Fibroblast of pulmonary artery (primary cell): Measurements from ENCODE around the gene NINL.
"Not testable (repeated sequence)": the region's sequence is repeated elsewhere in the genome, so short reads cannot be mapped to it uniquely, and the experiment has no call there.

ENCODE experiments used
- DNase-seq: peaks from one replicate; pipeline ENCODE4 v3.0.0-alpha.2; 2010; ENCODE audit warnings: low read depth
- H3K4me3 ChIP-seq: replicated peaks from 2 replicates; pipeline ENCODE4 v1.5.1; 2011; ENCODE audit warnings: low read depth, mild to moderate bottlenecking, control low read depth, low read length, moderate library complexity
- TF ChIP-seq, protein P1 (sequence below): IDR thresholded peaks from 2 replicates; pipeline ENCODE4 v1.5.1; 2011; ENCODE audit warnings: mild to moderate bottlenecking, control low read depth, low read length, inconsistent platforms; ENCODE audit errors: missing control alignments

The NINL gene

DNA sequence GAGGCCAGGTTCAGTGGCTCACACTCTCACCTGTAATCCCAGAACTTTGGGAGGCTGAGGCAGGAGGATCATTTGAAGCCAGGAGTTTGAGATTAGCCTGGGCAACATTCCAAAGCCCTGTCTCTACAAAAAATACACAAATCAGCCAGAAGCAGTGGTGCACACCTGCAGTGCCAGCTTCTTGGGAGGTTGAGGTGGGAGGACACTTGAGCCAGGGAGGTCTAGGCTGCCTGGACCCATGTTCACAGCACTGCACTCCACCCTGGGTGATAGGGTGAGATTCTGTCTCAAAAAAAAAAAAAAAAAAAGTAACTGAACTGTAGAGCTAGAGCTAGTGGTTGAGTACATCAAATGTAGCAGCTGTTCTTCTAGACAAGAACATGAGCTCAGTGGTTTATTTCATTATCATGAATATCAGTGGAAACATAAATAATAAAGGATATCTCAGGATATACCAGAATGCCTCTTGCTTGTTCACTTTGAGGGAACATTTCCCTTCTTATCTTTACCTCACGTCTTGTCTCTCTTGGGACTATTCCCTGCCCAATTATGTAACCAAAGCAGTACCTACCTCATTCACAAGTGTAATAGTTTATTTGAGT, 20.9 kb upstream of the NINL start:
- no peak overlapping the region for H3K4me3 ChIP-seq
- TF ChIP-seq, protein P1, sequence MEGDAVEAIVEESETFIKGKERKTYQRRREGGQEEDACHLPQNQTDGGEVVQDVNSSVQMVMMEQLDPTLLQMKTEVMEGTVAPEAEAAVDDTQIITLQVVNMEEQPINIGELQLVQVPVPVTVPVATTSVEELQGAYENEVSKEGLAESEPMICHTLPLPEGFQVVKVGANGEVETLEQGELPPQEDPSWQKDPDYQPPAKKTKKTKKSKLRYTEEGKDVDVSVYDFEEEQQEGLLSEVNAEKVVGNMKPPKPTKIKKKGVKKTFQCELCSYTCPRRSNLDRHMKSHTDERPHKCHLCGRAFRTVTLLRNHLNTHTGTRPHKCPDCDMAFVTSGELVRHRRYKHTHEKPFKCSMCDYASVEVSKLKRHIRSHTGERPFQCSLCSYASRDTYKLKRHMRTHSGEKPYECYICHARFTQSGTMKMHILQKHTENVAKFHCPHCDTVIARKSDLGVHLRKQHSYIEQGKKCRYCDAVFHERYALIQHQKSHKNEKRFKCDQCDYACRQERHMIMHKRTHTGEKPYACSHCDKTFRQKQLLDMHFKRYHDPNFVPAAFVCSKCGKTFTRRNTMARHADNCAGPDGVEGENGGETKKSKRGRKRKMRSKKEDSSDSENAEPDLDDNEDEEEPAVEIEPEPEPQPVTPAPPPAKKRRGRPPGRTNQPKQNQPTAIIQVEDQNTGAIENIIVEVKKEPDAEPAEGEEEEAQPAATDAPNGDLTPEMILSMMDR = no peak
- DNase-seq = no peak

DNA sequence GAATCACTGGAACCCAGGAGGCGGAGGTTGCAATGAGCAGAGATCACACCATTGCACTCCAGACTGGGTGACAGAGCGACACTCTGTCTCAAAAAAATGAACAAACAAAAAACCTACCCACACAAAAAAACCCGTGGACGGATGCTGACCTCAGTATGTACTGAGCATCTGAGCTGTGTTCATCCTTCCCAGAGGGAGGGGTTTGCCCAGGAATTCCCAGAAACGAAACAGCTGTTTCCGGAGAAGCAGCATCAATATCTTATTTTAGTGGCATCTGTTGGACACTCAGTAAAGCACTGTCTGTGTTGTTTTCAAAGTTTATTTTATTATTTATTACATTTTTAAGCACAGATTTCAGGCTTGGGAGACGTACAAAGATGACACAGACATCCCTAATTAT, 19.8 kb upstream of the NINL start:
- TF ChIP-seq, protein P1 = no peak
- peak; percentile 14 for DNase-seq
- H3K4me3 ChIP-seq = no peak overlapping the region

DNA sequence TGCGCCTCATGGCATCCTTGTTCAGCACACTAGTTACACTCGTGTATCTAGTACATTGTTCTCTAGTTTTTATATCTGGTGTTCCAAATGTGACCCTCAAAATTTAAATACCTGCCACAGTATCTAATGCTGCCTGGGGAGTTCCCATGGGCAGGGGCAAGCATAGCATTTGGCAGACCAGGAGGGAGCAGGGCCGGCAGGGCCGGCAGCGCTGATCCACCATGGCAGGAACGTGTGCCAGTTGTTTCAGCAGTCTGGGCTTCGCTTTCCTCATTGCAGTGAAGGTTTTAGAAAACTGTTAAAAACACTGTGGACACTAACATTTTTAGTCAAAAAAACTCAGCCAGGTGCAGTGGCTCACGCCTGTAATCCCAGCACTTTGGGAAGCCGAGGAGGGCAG, 19.3 kb upstream of the NINL start:
- TF ChIP-seq, protein P1 = no peak
- no peak overlapping the region for H3K4me3 ChIP-seq
- no peak for DNase-seq

DNA sequence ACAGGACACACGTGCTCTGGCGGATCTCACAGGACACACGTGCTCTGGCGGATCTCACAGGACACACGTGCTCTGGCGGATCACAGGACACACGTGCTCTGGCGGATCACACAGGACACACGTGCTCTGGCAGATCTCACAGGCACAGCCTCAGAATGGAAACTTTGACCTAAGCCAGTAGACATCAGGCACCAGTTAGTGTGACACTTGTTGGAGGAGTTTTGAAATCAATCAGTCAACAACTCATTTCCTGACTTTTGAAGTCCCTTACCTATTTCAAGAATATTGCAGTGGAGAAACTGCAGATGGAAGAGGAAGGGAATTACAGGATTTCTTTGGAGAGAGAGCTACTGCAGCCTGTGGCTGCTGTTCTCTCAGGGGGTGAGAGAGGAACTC, 17.6 kb upstream of the NINL start:
- H3K4me3 ChIP-seq, DNase-seq: not testable (repeated sequence)

DNA sequence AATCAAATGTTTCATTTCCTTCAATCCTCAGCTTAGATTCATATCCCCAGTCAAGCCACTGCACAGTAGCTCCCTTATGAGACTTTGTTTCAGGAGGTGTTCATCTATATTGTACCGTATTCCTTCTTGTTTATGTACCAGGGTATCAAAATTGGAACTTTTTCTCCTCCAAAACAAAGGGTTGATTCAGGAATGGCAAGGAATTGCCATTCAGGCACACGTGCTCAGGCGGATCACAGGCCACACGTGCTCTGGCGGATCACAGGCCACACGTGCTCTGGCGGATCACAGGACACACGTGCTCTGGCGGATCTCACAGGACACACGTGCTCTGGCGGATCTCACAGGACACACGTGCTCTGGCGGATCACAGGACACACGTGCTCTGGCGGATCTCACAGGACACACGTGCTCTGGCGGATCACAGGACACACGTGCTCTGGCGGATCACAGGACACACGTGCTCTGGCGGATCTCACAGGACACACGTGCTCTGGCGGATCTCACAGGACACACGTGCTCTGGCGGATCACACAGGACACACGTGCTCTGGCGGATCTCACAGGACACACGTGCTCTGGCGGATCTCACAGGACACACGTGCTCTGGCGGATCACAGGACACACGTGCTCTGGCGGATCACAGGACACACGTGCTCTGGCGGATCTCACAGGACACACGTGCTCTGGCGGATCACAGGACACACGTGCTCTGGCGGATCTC, 17.0 kb upstream of the NINL start:
- not testable (repeated sequence) for H3K4me3 ChIP-seq, DNase-seq

DNA sequence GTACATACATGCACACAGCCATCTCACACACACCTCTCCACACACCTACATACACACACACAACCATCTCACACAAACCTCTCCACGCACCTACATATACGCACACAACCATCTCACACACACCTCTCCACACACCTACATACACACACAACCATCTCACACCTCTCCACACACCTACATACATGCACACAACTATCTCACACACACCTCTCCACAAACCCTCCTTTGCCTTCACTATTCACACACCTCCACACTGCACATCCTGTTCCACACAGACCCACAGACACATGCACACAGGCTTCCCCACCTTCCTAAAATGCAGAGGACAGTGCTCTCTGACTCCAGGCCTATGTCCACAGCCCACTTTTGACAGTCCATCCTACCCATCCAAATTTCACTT, 16.3 kb upstream of the NINL start:
- H3K4me3 ChIP-seq = no peak overlapping the region
- TF ChIP-seq, protein P1 = no peak
- no peak for DNase-seq

DNA sequence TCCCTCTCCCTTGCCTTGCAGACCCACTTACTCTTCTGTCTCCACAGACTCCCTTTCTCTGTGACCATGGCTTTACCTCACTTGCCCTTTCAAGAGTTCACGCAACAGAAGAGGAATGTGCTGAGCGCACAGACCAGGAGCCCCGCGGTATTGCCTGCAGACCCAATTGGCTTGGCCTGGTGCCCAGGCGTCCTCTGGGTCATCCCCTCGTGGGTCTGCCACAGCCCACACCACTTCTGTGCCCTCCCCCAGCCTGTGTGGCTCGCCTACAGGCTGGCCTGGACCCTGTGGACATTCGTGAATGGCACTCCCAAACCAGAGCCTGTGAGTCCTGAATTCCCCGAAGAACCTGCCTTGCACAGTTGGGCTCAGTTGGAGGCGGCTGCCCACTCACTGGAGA, 15.3 kb upstream of the NINL start:
- no peak for DNase-seq
- TF ChIP-seq, protein P1 = no peak
- no peak overlapping the region for H3K4me3 ChIP-seq
